Ecto neural progenitor cell (in vitro differentiated cells): ENCODE measurements around the gene CAB39L.
"Not testable (repeated sequence)": the region's sequence is repeated elsewhere in the genome, so short reads cannot be mapped to it uniquely, and the experiment has no call there.

Source experiments
- DNase-seq: peaks from one replicate; pipeline ENCODE4 v3.0.0-alpha.2; 2018; ENCODE audit warnings: low spot score

The CAB39L gene

GRCh38 chr13:49347650-49348385, 96.0 kb downstream of the CAB39L start:
- DNase-seq, result no peak

GRCh38 chr13:49346460-49346859, 97.4 kb downstream of the CAB39L start:
- DNase-seq, result no peak

- DNase-seq, result no peak
Observed at GRCh38 chr13:49343731-49344130, 100.1 kb downstream of the CAB39L start.

GRCh38 chr13:49343255-49343654, 100.6 kb downstream of the CAB39L start:
- DNase-seq, result no peak

- no peak for DNase-seq
Observed at GRCh38 chr13:49342454-49342853, 101.4 kb downstream of the CAB39L start.

GRCh38 chr13:49341941-49342340, 101.9 kb downstream of the CAB39L start:
- DNase-seq, result no peak

GRCh38 chr13:49341517-49341916, 102.3 kb downstream of the CAB39L start:
- no peak for DNase-seq

DNA sequence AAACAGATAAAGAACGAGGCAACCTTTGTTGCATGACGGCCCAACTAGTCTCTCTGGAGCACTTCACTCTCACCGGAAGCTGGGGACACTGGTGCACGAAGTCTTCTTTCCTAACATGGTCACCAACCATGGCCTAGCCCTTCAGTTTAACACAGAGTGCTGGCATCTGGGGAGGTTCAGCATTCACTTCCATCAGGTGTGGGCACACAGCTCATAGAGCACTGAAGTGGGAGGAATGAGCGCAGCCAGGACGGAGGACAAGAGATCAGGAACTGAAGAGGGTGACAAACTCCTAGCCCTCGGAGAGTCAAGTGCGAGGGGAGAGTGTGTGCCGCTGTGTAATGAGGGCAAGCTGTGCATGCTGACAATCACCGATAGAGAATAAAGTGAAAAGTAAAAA, 103.7 kb downstream of the CAB39L start:
- no peak for DNase-seq

GRCh38 chr13:49336655-49337054, 107.2 kb downstream of the CAB39L start:
- DNase-seq, result no peak

DNA sequence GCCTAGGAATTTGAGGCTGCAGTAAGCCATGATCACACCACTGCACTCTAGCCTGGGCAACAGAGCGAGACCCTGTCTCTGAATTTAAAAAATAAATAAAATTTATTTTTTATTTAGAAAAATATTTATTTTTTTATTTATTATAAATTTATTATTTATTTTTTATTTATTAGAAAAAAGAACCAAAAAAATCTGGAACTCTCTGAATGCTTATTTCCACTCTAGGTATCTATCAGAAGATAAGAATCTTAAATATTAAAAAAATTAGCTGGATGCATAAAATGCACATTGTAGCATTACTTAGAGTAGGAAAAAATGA, 113.4 kb downstream of the CAB39L start:
- DNase-seq, result no peak

DNA sequence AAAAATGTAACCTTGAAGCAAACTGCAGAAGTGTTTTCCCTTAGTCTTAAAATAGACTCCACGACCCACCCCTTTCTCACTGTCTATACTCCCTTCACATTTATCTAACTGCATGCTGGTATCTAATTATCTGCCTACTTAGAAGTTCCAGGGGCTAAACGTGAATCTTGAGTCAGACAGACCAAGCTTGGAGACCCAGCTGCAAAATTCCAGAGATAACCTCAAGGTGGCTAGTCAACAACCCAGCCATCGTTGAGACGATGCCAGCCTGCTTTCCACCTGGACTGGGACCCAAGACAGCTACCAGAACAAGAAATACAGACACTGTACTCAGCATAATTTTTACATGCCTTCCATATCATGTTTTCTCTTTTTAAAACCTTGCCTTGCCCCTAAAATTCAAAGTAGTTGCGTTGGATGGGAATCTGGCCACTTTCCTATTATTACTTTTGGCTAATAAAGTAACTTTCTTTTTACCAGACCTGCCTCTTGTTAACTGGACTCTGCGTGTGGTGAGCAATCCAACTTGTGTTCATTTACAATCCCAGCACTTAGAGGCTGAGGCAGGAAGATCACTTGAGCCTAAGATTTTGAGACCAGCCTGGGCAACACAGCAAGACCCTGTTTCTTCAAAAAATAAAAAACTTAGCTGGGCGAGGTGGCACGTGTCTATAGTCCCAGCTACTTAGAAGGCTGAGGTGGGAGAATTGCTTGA, 113.9 kb downstream of the CAB39L start:
- DNase-seq, result no peak

- DNase-seq, result not testable (repeated sequence)
Observed at GRCh38 chr13:49327145-49327544, 116.7 kb downstream of the CAB39L start.

DNA sequence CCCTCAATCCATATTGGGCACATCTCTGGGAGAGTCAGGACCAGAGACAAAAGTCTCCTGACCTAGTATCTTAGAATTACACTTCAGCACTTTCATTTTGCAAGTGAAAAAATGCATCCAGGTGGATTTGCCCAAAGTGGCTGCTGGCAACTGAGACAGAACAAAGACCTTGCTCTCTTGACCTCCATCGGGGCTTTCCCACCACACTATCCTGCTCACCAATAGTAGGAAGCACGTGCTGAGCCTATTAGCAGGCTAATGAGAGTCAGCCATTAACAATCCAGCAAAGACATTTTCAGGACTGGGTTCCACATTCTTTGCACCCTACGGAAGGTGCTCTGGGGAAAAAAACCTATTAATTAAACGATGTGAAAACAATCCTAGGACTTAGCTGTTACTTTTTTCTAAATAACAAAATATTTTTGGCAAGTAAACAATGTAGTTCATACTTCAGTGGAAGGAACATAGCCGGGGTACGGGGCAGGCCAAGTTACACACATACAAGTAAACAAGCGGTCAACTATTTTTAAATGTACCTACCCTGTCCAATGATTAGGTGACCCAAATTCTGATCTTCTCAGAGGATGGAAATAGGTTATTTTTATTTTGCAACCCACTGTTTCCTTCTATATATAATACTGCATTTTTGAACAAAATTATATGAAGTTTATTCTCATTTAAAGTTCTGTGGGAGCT, 117.5 kb downstream of the CAB39L start:
- DNase-seq, result no peak

DNA sequence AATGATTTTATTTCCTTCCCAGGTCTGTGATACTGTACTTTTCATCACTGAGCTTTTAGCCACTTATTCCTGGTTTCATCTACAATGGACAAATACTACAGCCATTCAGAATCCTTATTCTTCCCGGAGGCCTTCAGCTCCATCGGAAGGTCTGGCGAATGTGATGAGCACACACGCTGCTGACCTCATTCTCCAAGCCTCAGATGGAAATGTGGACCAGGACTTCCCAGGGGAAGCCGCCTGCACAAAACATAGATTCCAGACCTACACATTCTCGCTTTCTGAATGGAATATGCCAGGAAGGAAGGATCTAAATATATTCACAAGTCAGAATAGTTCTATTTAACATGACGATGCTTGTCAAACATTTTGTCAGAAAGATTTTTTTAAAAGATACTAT, 120.5 kb downstream of the CAB39L start:
- DNase-seq, result no peak

DNA sequence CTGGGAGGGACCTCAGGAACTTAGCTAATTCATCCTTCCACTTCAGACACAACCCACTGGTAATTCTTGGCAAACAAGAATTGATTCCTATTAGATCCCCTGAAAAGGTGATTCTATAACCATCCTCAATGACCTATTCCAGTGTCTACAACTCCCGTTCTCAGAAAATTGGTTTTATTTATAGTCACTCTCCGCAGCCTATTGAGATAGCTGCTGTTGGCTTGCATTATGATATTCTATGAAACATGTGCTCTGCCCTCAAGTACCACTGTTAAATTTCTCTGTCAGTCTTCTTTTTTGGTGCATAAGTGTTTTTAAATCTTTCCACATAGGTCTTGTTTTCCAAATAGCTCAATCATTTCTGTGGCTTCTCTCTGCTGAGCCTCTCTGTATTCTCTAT, 121.2 kb downstream of the CAB39L start:
- DNase-seq, result no peak

DNA sequence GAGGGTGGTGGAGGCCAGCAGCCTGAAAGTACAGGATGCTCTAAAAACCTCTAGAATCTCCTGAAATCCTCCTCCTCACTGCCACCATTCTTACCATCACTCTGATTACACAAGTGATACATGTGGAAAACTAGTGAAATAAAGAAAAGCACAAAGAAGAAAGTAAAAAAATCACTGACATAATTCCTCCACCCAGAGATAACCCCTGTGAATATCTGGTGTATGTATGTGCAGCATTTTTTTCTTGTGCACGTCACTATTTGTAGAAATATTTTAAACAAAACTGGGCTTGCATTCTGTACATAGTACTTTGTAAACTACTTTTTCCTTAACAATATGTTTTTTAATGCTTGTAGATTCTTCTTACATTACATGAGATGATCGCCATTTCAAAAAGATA, 122.9 kb downstream of the CAB39L start:
- DNase-seq, result no peak

GRCh38 chr13:49319951-49320350, 123.9 kb downstream of the CAB39L start:
- DNase-seq, result no peak

GRCh38 chr13:49319551-49319950, 124.3 kb downstream of the CAB39L start:
- DNase-seq, result no peak

DNA sequence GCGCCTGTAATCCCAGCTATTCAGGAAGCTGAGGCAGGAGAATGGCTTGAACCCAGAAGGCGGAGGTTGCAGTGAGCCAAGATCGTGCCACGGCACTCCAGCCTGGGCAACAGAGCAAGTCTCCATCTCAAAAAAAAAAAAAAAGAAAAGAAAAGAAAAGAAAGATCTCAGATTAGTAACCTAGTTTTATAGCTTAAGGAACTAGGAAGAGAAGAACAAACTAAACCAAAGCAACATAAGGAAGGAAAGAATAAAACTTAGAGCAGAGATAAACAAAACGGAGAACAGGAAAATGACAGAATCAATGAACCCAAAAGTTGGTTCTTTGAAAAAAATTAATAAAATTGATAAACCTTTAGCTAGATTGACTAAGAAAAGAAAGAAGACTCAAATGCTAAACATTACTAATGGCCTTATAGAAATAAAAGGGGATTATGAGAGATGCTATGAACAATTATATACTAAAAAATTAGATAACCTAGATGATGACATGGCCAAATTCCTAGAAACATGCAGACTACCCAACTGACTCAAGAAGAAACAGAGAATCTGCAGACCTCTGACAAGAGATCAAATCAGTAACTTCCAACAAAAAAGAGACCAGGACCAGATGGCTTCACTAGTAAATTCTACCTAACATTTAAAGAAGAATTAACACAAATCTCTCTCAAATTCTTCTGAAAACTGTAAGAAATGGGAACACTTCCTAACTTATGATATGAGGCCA, 127.9 kb downstream of the CAB39L start:
- DNase-seq, result no peak

DNA sequence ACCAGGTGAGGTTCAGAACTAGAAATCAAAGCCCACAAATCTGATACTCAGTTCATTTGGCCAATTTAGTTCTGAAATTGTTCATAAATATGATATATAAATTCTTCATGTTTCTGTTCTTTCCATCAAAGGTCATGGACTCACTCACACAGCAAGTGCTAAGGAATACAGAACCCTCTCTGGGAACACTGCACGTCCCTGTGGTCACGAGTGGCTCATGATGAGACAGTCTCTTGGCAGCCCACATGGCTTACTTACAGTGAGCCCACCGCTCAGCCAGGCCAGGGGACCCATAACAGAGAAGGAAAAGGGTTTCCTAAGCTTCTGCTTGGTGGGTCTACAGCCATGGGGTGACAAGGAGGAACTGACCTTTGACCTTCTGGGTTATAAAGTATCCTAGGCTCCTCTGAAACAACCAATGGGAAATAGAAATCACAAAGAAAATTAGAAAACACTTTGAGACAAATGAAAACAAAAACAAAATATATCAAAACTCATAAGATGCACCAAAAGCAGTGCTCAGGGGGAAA, 128.8 kb downstream of the CAB39L start:
- no peak for DNase-seq

- no peak for DNase-seq
Observed at GRCh38 chr13:49314344-49314882, 129.5 kb downstream of the CAB39L start.

GRCh38 chr13:49311816-49312215, 132.0 kb downstream of the CAB39L start:
- DNase-seq, result no peak
